ENCODE measurements around the gene PTPRB.

Gene PTPRB

DNA sequence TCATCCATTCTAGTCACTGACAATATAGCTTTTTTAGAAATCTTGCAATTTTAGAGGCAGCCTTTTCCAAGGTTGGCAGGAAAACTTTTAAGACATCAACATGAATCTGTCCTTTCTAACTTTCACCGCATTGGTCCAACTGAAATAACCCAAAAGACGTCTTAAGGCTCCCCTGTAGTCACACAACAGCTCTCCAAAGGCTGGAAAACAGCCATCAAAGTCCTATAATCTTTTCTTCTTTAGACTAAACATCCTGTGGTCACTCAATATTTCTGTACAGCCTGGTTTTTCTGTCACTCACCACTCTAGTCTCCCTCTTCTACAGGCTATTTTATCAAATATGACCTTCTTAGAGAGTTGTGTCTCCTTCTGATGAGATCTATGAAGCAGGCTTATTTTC, 4.5 kb upstream of the PTPRB start:
- no peak for DNase-seq

DNA sequence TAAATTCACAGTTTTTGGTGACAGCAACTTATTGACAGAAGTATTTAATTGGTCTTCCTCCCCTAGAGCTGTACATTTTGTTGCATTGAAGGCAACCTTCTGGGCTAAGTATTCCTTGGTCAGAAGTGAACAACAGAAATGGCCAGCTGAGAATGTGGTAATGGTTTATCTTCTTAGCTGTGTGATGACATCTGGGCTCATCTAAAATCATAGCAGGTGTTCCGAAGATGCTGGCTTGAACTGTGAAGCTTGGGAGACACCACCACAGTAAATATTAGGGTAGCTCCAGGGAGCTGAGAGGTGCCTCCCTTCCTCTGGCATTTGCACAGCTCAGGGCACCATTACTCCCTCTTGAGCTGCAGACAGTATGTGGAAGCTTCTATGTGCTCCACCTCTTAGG, 3.7 kb upstream of the PTPRB start:
- DNase-seq: no peak

DNA sequence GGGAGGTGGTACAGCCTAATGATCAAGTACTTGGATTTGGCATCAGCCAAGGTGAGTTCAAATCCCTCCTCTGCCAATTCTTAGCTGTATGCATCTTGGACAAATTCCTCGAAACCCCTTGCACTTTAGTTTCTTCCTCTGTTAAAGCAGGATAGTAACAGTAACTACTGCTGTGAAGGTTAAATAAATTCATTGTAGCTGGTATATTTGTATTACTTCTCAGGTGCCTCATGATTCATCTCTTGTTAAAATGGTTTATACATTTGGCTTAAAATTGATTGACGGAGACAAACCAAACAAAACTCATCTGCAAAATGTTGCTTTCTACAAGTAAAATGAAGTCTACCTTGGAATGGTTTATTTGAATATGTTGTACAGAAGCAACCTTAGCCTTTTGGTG, 2.3 kb upstream of the PTPRB start:
- no peak for DNase-seq

DNA sequence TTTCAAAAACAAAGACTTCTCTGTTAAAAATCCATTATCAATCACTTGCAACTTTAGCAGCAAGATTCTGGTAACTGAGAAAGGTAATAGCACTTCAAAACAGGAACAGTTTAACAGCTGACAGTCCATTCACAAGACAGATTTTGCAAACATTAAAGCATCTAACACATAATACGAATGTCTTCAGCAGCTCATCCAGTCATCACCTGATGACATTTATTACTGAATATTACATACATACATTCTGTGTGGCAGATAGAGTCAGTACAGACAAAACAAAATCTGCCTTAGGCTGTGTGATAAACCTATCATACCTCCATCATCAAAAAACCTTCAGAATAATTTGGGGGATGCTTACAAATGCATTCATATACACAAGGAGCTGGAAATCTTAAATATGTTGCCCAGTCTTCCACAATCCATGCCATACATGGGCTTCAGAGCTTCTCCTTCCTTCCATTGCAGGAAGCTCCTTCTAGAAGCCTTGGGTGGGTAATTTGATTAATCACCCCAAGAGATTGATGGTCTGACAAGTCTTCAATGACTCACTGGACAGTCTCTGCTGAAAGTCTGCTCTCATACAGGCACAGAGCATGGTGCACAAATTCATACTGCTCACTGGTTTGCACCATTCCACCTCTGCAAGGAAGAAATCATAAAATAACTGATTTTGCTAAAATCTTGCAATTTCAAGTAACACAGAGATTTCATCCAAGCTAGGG, 1.6 kb upstream of the PTPRB start:
- DNase-seq: no peak

DNA sequence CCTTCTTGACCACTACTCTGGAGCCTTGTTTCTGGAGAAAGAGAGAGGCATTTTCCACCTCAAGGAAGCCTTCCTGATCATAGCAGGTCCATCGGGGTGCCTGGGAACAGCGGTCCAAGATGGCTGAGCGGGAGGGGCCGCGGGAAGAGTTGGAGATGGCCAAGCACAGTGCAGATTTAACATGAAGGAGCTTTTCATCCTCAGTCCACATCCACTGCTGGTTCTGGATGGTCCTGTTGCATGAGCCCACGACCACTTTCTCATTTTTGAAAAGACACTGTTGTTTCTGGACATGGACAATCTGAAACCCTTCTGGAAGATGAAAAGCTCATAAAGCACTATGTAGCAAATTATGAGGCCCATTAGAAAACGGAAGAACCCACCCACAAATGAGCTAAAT, 1.5 kb downstream of the PTPRB start:
- DNase-seq: no peak

DNA sequence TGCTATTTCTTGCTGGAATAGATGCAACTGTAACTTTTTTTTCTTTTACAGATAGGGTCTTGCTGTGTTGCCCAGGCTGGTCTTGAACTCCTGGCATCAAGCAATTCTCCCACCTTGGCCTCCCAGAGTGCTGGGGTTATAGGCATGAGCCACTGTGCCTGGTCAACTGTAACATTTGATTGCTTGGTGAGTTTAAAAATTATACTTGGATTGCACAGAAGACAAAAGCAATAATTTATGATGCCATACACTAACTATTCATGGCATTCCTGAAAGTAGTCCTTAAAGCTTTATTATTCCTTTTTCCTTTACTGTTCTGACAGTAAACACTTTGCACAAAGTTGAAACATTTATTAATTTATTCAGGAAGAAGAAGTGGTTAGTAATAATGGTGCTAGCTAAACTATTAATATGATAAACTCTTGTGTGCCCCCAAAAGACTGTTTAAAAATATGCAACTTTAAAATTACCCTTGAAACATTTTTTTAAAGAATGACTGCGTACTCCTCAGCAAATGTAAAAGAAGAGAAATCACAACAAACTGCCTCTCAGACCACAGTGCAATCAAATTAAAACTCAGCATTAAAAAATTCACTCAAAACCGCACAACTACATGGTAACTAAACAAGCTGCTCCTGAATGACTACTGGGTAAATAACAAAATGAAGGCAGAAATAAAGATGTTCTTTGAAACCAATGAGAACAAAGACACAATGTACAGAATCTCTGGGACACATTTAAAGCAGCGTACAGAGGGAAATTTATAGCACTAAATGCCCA, 8.3 kb downstream of the PTPRB start:
- DNase-seq: no peak

DNA sequence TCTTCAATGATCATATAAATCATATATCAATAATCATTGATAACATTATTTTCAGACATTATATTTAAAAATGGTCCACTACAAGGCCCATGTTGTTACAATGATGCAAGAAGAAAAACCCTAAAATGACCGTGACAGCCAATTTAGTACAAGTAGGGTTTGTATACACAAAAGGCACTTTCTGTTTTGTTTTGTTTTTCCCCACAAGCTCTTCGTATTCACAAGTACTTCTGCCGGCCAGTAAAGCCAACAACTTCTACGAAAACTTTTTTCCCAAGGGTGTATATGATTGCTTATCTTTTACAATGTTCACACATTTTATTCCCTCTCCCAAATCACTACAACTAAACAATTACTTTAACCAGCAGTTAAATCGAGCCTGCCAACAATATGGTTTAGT, 9.6 kb downstream of the PTPRB start:
- no peak for DNase-seq

DNA sequence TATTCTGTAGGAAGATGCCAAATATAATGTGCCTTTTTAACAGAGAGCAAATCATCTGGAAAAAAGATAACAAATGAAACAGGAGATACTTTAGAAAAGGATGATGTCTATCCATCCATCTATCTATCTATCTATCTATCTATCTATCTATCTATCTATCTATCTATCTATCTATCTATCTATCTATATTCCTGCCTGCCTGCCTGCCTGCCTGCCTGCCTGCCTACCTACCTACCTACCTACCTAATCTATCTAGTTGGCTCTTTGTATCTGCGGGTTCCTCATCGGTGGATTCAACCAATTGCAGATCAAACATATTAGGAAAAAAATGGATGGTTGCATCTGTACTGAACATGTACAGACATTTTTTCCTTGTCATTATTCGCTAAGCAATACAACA, 11.0 kb downstream of the PTPRB start:
- DNase-seq: no peak

DNA sequence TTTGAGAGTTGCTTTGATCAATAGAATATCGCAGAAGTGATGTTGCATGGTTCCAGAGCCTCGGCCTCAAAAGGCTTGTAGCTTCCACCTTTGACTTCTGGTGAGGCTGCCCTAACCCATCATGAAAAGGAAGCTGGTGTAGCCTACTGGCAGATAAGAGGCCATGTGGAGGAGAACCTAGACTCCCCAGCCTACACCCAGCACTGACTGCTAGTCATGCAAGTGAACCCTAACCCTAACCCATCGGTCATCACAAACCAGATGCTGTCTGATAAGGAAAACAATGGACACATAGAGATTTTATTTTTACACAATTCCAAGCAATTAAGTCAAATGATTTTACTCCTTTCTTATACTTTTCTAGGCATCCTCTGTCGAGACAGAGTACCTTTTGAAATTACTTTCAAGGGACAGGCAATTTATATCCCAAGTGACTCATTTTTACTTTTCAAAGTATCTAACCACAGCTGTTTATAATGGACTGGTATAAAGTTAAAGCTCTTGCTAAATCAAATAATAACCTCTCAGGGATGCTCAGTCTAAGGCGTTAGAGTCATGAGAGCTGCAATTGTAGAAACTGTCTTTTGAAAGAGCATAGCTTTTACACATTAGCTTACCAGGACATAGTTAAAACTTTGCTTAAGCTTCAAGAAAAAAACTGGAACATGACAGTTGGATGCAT, 17.6 kb downstream of the PTPRB start:
- DNase-seq: no peak

DNA sequence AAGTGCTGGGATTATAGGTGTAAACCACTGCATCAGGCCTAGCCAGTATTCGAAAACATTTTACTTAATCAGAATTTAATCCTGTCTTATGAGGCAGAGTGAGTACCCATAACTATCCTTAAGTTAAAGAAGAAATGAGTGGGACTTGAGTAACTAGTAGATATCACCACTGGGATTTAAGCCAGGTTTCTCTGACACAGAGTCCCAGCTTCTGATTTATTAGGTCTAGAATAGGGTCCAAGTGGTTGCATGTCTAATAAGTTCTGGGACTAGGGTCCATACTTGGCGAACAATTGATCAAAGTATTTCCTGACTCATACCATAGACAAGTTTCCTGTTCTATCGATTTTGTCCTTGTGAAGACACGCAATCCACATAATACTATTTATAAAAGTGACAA, 18.9 kb downstream of the PTPRB start:
- DNase-seq: no peak

DNA sequence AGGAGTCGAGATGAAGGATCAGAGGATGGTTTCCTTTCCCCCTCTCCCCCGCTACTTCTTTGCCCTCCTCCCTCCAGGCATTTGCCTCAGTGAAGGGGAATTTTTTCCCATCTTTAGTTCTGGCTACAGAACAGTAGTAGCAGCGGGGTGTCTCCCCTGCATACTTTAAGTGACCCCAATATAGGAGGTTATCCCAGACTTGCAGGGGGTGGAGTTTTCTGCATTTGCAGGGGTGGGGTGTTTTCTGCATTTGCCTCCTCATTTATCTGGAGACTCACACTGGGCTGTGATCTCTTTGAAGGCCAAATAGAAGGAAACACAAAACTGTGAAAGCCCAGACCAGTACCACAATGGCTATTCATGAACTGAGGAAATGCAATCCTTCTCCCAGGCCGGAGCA, 19.8 kb downstream of the PTPRB start:
- DNase-seq: no peak

DNA sequence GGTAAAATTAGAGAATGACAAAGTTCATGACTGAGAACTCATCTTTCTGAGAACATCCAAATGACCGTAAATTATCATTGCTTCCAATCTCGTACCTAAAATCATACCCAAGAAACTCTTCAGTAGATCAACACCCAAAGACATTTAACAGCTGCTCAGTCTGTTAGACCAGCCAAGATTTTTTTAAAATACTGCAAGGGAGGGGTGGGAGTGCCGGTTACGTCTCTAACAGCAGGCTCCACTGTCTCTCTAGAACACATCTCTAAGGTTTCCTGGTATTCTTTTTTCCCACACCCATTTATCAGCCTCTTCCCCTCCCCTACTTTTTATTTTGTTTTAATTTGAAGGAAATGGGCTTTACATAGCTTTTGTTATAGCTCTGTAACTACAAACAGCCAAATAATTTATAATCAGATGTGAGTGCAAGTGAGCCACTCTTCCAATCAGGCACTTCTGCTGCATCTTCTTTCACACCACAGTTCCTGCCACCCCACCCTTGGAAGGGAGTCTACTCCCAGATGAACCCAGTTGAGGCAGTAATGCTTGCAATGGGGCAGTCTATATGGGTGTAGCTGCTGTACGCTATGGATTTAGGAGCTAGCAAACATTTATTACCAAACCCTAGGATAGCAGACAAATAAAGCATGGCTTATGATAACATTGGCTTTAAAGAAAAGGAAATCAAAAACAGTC, 21.9 kb downstream of the PTPRB start:
- DNase-seq: no peak

DNA sequence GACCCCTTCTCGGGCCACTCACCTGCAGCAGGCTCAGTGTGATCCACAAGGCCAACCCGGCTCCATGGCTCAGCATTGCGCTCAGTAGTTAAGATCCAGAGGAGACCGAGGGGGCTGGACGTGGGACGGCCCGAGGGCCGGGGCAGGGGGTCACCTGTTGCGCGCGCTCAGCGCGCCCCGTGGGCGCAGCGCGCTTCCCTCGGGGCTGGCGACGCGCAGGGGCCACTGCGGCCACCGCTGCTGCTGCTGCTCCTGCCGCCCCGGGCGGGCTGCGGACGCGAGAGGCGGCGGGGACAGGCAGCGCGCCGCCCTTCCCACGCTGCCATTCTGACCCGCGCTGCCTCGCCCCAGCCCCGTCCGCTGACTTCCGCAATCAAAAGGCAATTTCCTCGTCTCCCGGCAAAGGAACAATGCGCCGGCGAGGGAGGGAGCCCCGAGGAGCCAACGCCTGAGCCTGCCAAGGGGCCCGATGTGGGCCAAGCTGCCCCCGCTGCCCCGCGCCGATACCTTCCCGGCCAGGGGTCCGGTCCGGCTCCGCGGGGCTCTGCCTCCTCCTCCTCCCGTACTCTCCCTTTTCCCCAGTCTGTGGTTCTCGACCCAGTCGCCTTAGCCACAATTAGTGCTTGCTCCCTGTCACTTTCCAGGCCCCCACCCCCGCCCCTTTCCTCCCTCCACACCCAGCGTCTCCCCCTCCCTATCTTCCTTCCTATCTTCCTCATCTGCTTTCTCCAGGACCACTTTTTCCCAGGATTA, 27.3 kb downstream of the PTPRB start:
- no peak for DNase-seq

DNA sequence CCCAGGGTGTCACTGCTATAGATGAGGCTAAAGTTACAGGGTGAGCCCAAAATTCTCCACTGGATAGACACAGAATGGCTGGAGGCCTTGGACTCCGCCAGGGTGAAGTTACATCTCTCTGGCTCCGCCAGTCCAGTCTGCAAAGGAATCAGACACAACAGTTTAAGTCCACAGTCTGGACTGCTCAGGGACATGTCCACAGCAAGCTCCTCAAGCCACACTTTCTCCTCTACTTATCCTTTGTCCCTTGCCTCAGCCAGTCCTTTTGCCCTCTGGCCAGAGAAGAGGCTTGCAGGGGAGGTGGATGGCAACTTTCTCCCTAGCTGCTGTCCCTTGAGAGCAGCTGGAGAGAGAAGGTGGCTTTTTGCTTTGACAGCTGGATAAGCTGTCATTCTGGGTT, 28.0 kb downstream of the PTPRB start:
- no peak for DNase-seq

DNA sequence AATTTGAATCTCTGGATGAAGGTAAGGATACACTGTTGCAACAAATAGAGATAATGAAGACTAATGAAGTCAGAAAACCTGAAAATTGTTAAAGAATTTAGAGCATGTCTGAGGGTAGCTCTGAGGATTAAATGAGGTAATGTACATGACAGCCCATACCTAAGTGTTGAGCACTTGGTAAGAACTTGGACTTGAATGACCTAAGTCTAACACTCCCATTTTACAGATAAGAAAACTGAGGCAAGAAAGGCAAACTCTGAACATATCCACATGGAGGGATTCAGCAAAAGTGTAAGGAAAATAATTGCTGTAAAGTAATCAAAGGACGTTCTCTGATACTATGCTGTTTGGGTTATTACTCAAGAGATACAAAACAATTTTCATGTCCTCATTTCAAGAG, 29.0 kb downstream of the PTPRB start:
- no peak for DNase-seq

DNA sequence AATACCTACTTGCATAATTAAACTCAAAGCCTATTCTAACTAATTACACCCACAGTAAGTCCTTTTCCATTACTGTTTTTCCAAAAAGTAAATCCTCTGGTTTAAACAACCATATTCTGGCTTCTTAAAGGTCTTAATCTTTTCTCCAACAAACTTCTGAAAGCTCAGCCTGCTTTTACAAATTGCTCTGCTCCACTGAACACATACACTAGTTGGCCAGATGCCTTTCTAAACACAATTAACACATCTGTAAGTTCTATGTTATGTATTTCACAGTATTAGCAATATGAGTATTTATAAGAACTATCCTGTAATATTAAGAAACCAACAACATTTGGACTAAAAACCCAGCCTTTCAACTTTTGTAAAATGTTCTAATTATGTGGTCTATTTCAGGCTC, 30.1 kb downstream of the PTPRB start:
- DNase-seq: no peak

DNA sequence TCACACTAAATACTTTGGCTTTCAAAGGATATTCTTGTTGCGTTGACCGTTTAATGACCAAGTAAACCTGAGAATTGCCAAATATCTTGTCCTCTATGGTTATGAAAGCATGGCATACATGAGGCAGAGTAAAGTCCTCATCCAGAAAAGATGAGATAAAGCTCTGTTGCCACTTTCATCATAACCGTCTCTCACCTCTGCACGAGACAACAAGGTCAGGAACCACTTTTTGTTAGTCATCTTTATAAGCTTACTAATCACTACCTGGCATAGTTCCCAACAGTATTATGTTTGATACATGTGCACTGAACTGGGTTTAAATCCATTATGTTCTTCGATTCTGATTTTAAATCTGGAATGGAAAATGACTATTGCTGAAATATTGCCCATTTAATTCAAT, 31.3 kb downstream of the PTPRB start:
- no peak for DNase-seq

DNA sequence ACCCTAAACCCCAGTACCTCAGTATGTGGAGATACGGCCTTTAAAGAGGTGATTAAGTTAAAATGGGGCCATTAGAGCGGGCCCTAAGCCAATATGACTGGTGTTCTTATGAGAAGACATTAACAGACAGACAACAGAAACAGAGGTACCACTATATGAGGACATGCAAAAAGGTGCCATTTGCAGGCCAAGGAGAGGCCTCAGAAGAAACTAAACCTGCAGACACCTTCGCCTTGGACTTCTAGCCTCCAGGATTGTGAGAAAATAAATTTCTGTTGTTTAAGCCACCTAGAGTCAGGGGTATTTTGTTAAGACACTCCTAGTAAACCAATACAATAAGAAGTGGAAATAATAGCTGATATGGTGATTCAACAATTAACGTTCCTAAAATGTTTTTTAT, 32.6 kb downstream of the PTPRB start:
- no peak for DNase-seq

DNA sequence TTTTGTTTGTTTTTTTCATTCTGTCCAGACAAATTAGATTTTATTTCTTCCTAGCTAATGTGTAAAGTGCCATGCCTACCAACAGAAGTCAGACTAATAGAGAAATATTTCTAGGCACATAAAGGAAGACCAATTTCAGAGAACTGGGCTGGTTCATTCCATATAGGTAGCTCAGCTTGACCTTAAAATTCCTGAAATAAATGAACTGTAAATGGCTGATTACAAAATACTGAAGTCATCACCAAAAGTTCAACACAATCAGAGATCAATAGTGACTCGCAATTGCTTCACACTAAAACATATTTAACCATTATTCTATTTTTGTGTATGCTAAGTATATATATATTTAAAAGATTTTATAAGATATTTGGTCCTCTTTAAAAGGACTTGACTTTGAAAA, 34.2 kb downstream of the PTPRB start:
- DNase-seq: no peak

DNA sequence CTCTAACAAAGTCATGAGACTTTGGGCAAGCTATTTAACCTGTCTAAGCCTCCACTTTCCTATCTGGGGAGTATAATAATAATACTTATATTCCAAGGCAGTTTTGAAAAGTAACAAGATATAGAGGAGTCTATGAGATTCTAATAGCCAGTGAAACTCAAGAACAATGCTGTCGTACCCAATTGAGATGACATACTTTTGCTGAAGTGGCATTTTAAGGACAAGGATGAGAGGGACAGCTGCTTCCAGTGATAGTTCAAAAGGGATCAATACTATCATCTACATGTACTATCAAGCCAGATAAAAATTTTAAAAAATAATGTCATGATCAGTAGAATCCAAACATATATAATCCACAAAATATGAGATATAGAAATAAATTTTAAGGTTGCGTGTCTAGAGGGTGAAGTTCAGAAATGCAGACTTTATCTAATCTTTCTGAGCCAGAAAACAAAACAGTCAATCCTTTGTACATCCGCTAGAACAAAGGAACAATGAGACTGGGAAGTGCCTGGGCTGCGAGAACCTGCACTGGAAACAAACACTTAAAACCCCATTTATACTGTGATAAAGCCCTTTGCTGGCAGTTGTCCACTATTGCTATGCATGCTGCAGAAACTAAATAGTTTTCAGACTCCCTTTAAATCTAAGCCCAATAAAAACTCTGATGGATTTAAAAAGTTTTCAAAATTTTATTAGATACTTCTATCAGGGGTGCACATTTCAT, 38.6 kb downstream of the PTPRB start:
- no peak for DNase-seq

DNA sequence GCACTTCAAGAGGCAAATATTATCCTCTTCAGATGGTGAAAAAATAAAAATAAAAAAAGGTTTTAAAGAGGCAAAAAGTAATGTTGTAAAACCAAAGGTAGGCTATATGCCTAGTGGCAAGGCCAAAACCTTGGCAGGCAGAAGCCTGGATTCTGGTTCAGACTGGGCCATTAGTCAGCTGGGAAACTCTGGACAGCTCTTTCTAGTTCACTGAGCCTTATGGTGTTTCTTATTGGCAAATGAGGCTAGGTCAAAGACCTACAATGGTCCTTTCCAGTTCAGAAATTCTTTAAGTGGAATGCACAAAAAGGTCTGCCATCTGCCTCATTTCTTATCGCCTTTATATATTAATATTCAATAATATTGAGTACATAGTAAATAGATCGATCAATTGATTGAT, 44.6 kb downstream of the PTPRB start:
- no peak for DNase-seq

DNA sequence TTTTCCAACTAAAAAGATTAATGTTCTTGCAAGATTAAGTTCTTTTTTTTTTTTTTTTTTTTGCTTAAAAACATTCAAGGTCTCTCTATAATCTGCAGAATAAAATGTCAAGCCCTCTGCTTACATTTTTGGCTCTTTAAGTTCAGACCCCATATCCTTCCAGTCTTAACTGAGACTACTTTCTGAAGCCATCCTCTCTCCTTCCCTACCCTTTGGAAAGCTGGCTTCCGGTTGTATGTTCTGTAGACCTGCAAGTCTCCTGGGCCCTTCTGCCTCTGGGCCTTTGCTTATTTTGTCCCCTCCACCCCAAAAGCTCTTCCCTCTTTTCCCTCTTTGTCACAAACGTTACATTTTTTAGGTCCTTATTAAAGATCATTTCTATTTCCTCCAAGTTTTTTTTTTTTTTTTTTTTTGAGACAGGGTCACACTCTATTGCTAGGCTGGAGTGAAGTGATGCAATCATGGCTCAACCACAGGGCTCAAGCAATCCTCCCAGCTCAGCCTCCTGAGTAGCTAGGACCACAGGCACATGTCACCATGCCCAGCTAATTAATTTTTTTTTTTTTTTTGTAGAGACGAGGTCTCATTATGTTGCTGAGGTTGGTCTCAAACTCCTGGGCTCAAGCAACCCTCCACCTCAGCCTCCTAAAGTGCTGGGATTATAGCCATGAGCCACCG, 46.5 kb downstream of the PTPRB start:
- no peak for DNase-seq
